Ishikawa (cell line): Measurements from ENCODE around the gene TMEM19.

ENCODE experiments used
- CREB1 ChIP-seq: IDR thresholded peaks from 2 replicates; pipeline ENCODE4 v1.6.1; 2012; ENCODE audit warnings: low read depth
- EP300 ChIP-seq: IDR thresholded peaks from 2 replicates; pipeline ENCODE4 v1.6.1; 2012; ENCODE audit warnings: borderline replicate concordance
- RAD21 ChIP-seq: IDR thresholded peaks from 2 replicates; pipeline ENCODE4 v1.6.1; 2012; ENCODE audit warnings: low read depth
- REST ChIP-seq: IDR thresholded peaks from 2 replicates; pipeline ENCODE4 v1.6.1; 2012; ENCODE audit warnings: low read depth, mild to moderate bottlenecking
- YY1 ChIP-seq: IDR thresholded peaks from 2 replicates; pipeline ENCODE4 v1.6.1; 2012; ENCODE audit warnings: low read depth

GRCh38 chr12:71663561-71664410, 22.1 kb upstream of the TMEM19 start, which contains the start of the genes THAP2 and ZFC3H1:
- TF ChIP-seq CREB1: peak; percentile 92
- TF ChIP-seq YY1: peak; percentile 99
- no peak for TF ChIP-seq REST
- no peak for TF ChIP-seq EP300
- TF ChIP-seq RAD21: no peak
